ENCODE measurements around the gene TECPR2.
"Not testable (repeated sequence)": the region's sequence is repeated elsewhere in the genome, so short reads cannot be mapped to it uniquely, and the experiment has no call there.

The TECPR2 gene

DNA sequence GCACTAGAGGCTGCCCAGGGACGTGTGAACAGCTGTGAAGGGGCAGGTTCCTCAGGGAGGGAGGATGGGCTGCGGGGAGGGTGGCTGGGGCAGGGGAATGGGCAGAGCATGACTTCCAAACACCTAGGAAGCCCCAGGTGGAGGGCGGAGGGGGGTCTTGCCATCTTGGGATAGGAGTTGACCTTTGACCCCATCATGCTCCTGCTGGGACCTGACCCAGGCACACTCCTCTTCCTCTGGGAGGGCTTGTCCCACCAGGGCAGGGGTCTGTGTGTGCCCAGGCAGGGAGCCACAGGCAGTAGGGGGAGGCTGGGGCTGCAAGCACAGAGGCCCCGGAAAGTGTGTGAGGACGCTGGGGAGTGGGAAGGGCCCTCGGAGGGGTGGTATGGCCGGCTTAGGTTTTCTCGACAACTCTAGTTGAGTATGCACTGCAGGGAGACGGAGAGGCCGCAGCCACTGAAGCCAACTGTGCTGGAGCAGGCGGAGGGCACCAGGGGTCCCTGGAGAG, 150.1 kb downstream of the TECPR2 start:
- no peak for DNase-seq

DNA sequence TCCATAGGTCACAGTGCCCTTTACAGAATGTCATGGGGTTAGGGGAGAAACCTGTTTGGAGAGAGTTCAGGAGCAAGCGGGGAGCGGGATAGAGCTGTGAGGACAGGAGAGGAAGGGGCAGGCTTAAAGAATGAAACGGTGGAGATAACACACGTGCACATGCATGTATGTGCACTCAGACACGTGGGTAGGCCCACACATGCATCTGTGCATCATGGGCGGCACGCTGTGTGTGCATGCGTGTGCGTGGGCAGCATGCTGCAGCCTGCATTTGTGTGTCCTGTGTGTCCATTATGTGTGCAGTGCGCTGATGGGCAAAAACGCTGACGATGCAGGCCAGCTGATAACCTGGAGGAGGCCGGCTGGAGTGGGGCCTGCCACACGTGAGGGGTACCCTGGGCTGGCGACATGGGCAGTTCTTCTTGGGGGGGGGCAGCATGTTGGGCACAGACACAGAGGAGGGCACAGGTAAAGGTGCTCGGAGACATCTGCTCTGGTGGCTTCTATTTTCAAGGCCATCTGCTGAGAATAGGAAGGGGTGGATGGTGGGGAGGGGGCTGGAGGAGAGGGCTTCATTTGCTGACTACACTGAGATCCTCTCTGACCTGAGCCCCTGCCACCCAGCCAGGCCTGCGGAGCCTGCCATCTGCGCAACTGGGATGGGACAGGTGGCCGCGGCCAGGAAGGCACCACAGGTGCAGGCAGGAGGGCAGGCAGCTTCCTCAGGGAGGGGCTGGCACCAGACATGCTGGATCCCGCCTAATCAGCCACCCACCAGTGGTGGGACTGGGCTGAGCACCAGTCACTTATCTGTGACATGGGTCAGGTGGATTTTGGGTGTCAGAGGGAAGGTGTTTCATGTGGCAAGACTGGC, 151.4 kb downstream of the TECPR2 start:
- DNase-seq = no peak

DNA sequence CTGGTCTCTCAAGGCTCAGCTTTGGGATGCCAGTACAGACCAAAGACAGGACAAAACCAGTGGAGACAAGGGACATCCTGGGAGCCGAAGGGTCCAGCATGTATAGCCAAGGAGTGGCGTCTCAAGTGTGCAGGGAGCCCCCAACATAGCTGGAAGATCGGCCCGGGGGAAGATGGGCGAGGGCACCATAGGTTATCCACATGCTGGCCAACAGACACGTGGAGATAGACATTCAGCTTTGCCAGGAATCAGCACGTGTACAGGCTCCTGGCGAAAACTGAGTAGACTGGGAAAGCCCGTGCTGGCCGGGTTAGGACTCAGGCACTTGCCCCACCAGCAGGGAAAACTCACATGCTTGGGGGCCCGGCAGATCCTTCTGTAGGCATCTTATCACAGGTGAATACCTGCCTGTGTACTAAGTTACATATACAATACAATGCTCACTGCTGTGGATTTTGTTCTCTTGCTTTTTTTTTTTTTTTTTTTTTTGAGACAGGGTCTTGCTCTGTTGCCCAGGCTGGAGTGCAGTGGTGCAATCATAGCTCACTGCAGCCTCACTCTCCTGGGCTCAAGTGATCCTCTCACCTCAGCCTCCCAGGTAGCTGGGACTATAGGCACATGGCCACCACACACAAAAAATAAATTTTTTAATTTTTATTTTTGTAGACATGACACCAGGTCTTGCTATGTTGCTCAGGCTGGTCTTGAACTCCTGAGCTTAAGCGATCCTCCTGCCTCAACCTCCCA, 152.4 kb downstream of the TECPR2 start:
- no peak for DNase-seq

DNA sequence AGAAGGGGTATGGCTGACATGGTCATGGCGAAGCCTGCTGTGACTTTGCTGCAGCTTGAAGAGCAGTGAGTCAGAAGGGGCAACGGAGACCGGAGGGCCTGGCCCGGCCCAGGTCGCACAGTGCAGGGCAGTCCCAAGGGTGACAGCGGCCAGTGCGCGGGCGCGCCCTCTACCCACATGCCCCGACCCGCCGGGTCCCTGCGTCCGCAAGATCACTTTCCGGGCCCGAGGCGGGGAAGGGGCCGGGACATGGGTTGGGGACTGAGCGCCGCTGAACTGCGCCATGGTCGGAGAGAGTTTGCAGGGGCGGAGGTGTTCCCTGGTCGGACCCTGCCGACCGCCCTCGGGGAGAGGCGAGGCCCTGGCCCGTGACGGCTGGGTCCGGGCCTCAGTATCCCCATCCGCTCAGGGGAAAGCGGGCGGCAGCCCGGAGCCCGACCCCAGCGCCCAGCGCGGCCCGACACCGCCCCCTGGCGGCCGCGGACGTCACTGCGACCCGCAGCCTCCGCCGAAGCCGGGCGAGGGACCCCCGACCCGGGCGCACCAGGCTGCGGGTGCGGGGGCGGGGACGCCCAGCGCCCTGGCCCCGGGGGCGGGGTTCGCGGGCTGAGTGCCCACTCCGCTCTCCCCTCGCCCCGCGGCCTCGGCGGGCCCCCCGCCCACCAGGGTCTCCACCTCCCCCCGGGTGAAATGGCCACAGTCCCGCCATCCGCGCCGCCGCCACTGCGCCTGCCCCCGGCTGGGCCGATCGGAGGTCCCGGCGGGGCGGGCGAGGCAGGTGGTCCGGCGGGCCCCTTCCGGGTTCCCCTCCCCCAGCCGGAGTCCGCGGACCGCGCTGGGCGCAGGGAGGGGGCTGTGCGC, 154.0 kb downstream of the TECPR2 start:
- no peak for DNase-seq

DNA sequence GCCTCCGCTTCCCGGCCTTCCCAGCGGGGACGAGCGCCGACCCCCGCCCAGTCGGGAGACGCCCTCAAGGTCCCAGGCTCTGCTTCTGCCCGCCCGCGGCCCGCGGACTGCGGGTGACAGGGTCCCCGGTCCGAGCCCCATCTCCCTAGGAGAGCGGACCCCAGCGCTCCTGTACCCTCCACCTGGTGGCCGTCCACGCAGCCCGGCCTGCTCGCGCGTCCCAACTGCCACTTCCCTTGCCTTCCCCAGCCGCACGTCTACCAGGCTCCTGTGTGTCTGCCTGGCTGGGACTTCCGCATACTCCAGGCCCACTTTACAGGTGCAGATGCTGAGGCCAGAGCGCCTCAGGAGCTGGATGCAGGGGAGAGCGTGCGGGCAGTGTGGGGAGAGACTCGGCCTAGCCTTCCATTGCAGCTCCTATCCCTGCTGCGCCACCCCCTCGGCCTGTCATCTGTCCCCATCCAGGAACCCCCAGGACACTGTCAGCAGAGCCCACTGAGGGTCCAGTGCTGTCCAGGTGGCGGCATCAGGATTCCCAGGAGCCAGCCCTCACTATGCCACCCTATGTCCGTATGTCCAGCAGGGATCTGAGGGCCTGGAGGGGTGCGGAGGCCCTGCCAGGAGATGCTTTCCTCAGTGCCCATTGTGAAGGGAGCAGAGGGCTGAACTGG, 154.8 kb downstream of the TECPR2 start:
- no peak for DNase-seq

DNA sequence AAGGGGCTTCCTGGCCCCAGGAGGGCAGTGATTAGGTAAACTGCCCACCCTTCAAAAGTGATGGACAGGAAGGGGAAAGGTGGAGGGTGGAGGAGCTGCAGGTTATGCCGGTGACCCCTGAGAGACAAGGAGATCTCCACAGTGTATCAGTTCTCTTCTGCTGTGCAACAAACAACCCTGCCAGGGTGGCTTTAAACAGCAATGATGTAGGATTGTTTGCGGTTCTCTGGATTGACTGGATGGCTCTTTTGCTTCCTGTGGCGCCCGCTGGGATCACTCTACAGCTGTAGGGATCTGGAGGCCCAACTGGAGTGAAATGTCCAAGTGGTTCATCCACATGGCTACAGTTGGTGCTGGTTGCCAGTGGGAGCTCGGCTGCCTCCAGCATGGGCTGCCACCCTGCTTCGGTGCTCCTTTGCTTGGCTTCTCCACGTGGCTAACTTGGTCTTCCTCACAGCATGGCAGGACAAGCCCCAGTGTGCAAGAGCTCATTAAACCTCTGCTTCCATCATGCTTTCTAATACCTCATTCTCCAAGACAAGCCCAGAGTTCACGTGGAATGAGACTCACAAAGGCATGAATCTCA, 155.4 kb downstream of the TECPR2 start:
- DNase-seq = no peak

DNA sequence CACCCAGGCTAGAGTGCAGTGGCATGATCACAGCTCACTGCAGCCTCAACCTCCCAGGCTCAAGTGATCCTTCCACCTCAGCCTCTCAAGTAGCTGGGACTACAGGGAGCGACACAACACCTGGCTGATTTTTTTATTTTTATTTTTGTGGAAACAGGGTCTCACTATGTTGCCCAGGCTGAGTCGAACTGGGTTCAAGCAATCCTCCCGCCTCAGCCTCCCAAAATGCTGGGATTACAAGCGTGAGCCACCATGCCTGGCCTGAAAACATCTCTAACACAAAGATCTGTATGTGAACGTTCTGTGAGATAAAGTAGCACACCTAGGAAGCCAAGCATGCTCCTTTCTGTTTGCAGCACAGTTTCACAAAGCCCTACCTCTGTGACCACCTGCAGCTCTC, 157.0 kb downstream of the TECPR2 start:
- not testable (repeated sequence) for DNase-seq

DNA sequence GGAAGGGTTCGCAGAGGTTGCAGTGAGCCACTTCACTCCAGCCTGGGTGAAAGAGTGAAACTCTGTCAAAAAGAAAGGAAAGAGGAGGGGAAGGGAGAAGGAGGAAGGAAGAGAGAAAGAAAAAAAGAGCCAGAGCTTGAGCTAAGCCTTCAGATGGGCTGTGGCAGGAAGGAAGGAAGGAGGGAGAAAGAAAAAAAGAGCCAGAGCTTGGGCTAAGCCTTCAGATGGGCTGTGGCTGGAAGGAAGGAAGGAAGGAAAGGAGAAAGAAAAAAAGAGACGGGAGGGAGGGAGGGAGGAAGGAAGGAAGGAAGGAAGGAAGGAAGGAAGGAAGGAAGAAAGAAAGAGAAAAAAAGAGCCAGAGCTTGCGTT, 160.4 kb downstream of the TECPR2 start:
- DNase-seq = no peak

DNA sequence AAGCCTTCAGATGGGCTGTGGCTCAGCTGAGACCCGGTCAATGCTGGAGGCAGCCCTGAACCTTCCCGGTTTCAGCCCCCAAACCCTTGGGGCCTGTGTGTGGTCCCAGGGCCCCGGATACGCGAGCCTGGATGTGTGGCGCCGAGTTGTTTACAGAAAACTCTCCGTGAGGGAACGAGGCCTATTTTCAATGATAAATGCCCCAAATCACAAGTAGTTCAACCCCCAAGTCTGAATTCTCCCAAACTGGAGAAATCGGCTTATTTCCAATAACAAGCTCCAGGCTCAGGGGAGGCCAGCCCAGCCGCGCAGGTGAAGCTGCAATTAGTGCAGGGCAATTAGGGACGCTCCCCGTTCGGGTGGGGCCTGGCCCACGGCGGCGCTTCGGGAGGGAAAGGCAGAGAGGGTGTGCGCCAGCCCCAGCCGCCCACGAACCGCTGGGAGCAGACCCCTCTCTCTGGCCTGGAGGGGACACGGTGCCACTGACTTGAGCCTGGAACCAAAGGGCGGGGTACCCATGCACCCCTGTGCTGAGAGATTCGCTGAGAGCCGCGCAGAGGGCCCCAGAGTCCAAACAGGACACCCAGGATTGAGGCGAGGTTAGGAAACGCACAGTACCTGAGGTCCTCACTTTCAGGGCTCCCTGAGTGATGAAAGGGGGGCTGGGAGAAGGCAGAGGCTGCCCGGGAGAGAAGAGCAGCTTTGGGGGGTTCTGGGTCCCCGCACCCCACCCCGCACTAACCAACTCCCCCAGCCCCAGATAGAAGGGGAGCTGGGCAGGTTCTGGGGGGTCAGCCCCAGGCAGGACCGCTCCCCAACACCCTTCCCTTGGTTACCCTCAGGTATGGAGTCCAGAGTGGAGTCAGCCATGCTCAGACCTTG, 161.1 kb downstream of the TECPR2 start:
- DNase-seq = no peak

DNA sequence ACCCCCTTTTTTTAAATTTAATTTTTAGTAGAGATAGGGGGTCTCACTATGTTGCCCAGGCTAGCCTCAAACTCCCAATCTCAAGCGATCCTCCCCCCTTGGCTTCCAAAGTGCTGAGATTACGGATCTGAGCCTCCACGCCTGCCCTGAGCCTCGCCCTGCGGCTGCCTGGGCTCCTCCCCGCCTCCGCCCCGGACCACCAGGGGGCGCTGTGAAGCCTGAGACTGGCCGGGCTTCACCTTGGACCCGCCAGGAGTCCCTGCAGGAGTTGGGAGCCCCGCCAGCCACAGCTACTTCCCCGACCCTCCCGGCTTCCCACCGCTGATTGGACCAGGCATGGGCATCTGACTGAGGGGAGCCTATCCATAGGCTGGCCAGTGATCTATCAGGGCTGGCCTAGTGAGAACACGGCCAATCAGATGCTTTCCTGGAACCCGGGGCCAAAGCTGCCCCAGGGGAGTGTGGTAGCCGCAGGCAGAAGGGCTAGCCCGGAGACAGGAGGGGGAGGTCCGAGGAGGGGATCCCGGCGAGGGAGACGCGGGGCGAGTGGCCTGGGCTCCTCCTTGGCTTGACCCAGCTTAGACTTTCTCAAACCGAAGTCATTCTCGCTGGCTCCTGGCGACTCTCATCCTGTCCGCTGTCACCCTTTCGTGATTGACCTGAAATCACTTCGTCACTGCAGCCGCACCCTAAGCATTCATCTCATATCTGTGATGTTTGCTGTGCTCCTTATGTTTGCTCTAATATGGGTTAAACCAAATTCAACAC, 161.9 kb downstream of the TECPR2 start:
- peak; percentile 63 for DNase-seq

DNA sequence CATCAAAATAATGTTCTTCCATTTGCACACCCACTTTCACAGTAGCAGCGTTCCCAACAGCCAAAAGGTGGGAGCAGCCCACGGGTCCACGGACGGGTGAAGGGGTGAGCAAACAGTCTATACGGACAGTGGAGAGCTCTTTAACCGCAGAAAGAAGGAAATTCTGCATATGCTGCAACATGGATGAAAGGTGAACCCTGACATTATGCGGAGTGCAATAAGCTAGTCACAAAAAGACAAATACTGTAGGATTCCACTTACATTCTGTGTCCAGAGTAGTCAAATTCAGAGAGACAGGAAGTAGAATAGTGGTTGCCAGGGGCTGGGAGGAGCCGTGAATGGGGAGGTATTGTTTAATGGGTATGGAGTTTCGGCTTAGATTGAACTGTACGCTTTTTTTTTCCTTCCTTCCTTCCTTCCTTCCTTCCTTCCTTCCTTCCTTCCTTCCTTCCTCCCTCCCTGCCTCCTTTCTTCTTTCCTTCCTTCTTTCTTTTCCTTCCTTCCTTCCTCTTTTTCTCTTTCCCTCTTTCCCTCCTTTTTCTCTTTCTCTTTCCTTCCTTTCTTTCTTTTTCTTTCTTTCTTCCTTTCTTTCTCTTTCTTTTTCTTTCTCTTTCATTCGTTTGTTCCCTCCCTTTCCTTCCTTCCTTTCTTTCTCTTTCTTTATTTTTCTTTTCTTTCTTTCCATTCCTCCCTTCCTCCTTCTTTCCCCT, 162.6 kb downstream of the TECPR2 start:
- DNase-seq = peak; percentile 32

DNA sequence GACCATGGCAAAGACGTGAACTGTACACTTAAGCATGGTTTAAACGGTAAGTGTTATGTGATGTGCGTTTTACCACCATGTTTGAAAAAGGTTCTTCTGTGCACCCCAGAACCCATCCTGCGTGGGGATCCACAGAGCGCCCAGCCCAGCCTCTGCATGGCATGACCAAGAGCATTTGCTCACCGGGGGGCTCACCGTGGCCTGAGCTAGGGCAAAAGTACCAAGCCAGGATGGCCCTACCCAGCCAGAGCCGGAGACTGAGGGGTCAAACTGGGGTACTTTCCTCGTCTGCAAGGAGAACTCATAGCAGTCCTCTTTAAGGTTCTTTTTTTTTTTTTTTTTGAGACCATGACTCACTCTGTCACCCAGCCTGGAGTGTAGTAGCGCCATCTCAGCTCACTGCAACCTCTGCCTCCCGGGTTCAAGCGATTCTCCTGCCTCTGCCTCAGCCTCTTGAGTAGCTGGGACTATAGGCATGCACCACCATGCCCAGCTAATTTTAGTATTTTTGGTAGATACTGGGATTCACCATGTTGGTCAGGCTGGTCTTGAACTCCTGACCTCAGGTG, 163.3 kb downstream of the TECPR2 start:
- DNase-seq = no peak

DNA sequence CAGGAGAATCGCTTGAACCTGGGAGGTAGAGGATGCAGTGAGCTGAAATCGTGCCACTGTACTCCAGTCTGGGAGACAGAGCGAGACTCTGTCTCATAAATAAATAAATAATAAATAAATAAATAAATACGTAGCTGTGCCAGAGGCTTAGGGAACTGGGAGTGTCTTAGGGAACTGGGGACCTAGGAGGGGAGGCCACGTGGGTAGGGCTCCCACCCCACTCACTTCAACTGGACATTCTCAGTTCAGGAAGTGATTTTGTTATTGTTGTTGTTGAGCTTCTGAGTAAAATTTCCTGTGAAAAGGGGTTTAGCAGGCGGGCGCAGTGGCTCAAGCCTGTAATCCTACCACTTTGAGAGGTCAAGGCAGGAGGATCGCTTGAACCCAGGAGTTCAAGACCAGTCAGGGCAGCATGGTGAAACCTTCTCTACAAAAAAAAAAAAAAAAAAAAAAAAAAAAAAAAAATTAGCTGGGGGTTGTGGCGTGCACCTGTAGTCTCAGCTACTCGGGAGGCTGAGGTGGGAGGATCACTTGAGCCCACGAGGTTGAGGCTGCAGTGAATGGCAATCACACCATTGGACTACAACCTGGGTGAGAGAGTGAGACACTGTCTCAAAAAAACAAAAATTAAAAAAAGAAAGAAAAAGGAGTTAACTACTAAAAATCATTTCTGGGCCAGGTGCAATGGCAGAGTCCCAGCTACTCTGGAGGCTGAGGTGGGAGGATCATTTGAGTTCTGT, 165.9 kb downstream of the TECPR2 start:
- DNase-seq = no peak

DNA sequence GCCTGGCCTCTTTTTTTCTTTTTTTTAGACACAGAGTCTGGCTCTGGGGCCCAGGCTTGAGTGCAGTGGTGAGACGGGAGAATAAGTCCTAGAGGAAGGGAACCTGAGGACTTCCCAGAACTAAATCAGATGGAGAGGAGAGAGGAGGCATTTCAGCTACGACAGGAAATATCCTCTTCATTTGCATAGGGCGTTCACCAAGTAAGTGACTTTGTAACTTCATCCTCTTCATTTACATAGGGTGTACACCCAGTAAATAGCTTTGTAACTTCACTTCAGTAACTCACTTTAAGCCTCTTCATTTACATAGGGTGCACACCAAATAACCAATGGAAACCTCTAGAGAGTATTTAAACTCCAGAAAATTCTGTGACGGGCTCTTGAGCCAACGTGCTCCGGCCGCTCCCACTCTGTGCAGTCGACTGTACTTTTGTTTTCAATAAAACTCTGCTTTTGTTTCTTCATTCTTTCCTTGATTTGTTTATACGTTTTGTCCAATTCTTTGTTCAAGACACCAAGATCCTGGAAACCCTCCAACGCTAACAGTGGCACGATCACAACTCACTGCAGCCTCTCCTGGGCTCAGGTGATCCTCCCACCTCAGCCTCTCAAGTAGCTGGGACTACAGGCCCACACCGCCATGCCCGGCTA, 168.2 kb downstream of the TECPR2 start:
- DNase-seq = no peak

DNA sequence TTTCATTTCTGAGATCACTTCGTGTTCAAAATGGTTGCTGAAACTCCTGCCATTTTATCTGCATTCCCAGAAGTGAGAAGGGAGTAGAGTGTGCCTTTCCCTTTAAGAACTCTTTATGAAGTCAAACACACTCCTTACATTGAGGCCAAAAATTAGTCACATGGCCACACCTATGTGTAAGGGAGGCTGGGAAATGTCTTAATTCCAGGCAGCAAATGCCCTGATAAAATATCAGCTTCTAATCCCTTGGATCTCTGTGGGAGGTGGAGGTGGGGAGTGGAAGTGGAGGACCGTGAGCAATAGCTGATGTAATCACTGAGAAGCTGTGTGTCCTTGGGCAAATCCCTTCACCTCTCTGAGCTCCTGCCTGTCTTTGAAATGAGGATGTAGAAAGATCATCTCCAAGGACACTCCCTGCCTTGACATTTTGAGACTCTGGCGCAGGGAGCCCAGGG, 169.5 kb downstream of the TECPR2 start:
- DNase-seq = no peak

DNA sequence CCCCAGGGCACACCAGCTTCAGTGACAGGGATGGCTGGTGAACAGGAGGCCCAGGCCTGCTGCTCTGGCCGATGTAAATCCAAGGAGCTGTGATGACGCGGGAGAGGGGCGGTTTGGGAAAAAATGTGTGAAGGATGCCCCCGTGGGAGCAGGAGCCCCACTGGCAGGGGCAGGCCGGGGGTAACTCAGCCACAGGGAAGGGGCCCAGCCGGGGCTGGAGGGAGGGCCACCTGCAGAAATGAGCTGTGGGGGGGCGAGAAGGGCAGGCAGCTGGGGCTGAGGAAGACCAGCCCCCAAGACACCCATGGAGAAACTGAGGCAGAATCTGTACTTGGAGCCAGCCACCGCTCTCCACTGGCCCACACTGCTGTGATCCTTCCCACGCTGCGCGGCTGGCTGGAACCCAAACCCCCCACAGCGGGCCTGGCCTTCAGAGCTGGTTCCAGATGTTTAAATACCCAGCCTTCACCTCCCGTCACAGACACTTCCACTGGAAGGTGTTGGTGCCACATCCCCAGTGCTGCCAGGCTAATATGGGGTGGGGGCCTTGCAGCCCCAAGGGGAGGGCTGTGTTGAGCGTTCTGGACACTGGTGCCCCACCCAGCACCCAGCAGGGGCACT, 175.3 kb downstream of the TECPR2 start:
- DNase-seq = no peak

All from NCI-H2029 treated with DMSO at 0.1 percent for 48 hours (cell line).